Activated CD4-positive, alpha-beta T cell treated with anti-CD3 and anti-CD28 coated beads, Interleukin-2, amount 10 ng/mL, durations not matched to agents 24 days and 14 days (primary cell): Measurements from ENCODE around the gene BRCA2. TPM values are rescaled to one million over a fixed set of nuclear protein-coding genes. Genes with fewer than 3 reads are reported as not detected.

Experiments
- DNase-seq: peaks from one replicate; pipeline ENCODE4 v3.0.0; 2022
- H3K27ac Mint-ChIP-seq: one replicate; pipeline ENCODE4 v1.8.0; 2022; ENCODE audit warnings: mild to moderate bottlenecking, mixed read lengths
- H3K27me3 Mint-ChIP-seq: one replicate; pipeline ENCODE4 v1.8.0; 2022; ENCODE audit warnings: mixed read lengths
- H3K36me3 Mint-ChIP-seq: one replicate; pipeline ENCODE4 v1.8.0; 2022; ENCODE audit warnings: low read depth, mild to moderate bottlenecking, mixed read lengths
- H3K4me1 Mint-ChIP-seq: one replicate; pipeline ENCODE4 v1.8.0; 2021; ENCODE audit warnings: mixed read lengths
- H3K4me3 Mint-ChIP-seq: one replicate; pipeline ENCODE4 v1.8.0; 2022; ENCODE audit warnings: mild to moderate bottlenecking, moderate library complexity, mixed read lengths
- H3K9me3 Mint-ChIP-seq: one replicate; pipeline ENCODE4 v1.8.0; 2021; ENCODE audit warnings: mixed read lengths
- intact Hi-C: fragments of 100-400 bp; cut with micrococcal nuclease; formaldehyde crosslinking; loops from one replicate; pipeline ENCODE4 v1.15.1; 2023
- total RNA-seq: library from RNA; stranded (reverse); gene quantifications from 2 replicates; pipeline ENCODE4 v1.2.3, GENCODE V29; 2022

The BRCA2 gene
- total RNA-seq, 1 donor from 2014 or later: 24.7 TPM

DNA sequence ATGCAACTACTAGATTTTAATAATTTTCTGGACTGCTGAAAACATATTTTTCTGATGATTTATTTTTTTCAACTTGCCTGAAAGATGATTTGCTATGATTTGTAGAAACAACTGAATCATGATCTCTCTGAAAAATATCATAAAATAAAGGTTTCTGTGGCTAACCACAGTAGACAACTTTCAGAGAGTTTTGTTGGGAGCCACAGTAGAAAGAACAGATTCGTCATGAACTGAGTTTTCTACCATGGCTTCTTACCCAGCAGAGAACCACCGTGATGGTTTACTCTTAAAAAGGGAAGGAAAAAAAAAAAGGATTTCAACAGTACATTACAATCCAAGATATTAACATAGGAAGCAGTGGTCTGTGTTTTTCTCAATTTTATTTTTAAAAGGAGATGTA lies 18.1 kb upstream of the BRCA2 start:
- H3K4me3 Mint-ChIP-seq: no peak overlapping the region
- H3K9me3 Mint-ChIP-seq: no peaks in the 10 kb centered on the region
- peaks cover 21% of the 10 kb centered on the region for H3K27me3 Mint-ChIP-seq
- no peak for DNase-seq
- H3K4me1 Mint-ChIP-seq: peaks cover 17% of the 10 kb centered on the region
- no peak overlapping the region for H3K27ac Mint-ChIP-seq
- H3K36me3 Mint-ChIP-seq: peaks cover 1% of the 10 kb centered on the region
- intact Hi-C loops: no loop called here

- H3K27ac Mint-ChIP-seq: no peak overlapping the region
- intact Hi-C loops: no loop called here
- no peak overlapping the region for H3K4me3 Mint-ChIP-seq
- peaks cover 21% of the 10 kb centered on the region for H3K27me3 Mint-ChIP-seq
- peaks cover 17% of the 10 kb centered on the region for H3K4me1 Mint-ChIP-seq
- DNase-seq: no peak
- peaks cover 1% of the 10 kb centered on the region for H3K36me3 Mint-ChIP-seq
- H3K9me3 Mint-ChIP-seq: no peaks in the 10 kb centered on the region
Observed at GRCh38 chr13:32298695-32299094, 16.6 kb upstream of the BRCA2 start.

- intact Hi-C loops: loop anchor here (1.0 to 2.0 kb wide), 2 partner anchors 15 to 22 kb away; partner anchors contain the start of genes BRCA2 and ZAR1L
- peaks cover 1% of the 10 kb centered on the region for H3K36me3 Mint-ChIP-seq
- no peaks in the 10 kb centered on the region for H3K9me3 Mint-ChIP-seq
- H3K27ac Mint-ChIP-seq: no peak overlapping the region
- DNase-seq: no peak
- H3K4me3 Mint-ChIP-seq: no peak overlapping the region
- peaks cover 18% of the 10 kb centered on the region for H3K27me3 Mint-ChIP-seq
- peaks cover 17% of the 10 kb centered on the region for H3K4me1 Mint-ChIP-seq
Observed at GRCh38 chr13:32299893-32300292, 15.4 kb upstream of the BRCA2 start.

- Mint-ChIP-seq H3K4me1 (peaks cover 17% of the 10 kb centered on the region), H3K36me3 (peaks cover 1% of the 10 kb centered on the region)
Observed at GRCh38 chr13:32300406-32300805, 14.9 kb upstream of the BRCA2 start.

GRCh38 chr13:32300920-32301319 lies 14.4 kb upstream of the BRCA2 start:
- Mint-ChIP-seq H3K9me3 (peaks cover 2% of the 10 kb centered on the region), H3K36me3 (peaks cover 1% of the 10 kb centered on the region), H3K27ac (no peak overlapping the region), H3K27me3 (peaks cover 18% of the 10 kb centered on the region), H3K4me1 (peaks cover 17% of the 10 kb centered on the region), H3K4me3 (no peak overlapping the region)
- no peak for DNase-seq
- intact Hi-C loops: loop anchor here (1.0 to 2.0 kb wide), 2 partner anchors 14 to 23 kb away; partner anchors contain the start of genes BRCA2 and ZAR1L

More at GRCh38 chr13:32300406-32300805, 14.9 kb upstream of the BRCA2 start:
- no peak for DNase-seq
- Mint-ChIP-seq H3K9me3 (no peaks in the 10 kb centered on the region), H3K27ac (no peak overlapping the region), H3K4me3 (no peak overlapping the region), H3K27me3 (peaks cover 18% of the 10 kb centered on the region)
- intact Hi-C loops: loop anchor here (1.0 to 2.0 kb wide), 2 partner anchors 14 to 22 kb away; partner anchors contain the start of genes BRCA2 and ZAR1L

- peaks cover 15% of the 10 kb centered on the region for H3K27me3 Mint-ChIP-seq
- no peak overlapping the region for H3K27ac Mint-ChIP-seq
- H3K36me3 Mint-ChIP-seq: no peaks in the 10 kb centered on the region
- peaks cover 4% of the 10 kb centered on the region for H3K9me3 Mint-ChIP-seq
- peaks cover 10% of the 10 kb centered on the region for H3K4me1 Mint-ChIP-seq
- H3K4me3 Mint-ChIP-seq: no peak overlapping the region
- DNase-seq: no peak
- intact Hi-C loops: no loop called here
Observed at GRCh38 chr13:32302461-32302860, 12.8 kb upstream of the BRCA2 start.

GRCh38 chr13:32305646-32306045 lies 9.7 kb upstream of the BRCA2 start:
- intact Hi-C loops: no loop called here
- Mint-ChIP-seq H3K36me3 (no peaks in the 10 kb centered on the region), H3K27ac (no peak overlapping the region), H3K9me3 (peaks cover 4% of the 10 kb centered on the region), H3K27me3 (peaks cover 3% of the 10 kb centered on the region), H3K4me3 (no peak overlapping the region), H3K4me1 (peaks cover 12% of the 10 kb centered on the region)
- DNase-seq: no peak

DNA sequence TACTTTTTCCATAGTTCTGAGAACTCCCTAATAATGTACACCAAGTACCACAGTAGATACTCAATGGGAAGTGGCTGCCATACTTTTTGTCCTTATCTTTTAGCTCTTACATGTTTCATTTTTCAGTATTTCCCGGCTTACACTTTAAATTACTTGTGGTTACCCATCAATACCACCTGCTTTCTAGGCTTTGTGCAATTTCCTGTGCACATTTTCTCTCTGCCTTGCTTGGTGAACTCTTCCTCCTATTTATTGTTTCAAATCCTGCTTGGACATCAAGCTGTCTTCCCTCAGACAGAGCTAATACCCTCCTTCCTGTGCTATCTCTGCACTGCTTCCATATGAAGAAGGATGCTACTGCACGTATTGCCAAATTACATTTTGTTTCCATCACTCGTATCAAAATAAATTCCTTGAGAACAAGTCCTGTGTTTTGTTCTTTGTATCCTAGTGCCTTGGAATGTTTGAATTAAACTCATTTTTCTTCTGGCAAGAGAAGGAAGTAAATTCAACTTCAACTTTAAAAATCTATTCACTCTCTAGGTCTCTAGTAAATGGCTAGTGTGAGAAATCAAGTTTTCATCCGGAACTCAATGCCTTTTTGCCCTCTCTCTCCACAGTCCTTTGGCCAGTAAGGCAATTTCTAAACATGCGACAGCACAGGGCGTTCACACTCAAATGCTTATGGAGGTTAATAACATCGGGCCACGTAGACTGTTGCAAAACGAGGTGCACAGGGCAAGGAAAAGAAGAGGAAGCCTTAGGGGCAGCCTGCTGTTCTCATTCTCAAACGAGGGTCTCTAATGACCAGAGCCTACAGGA lies 5.8 kb upstream of the BRCA2 start:
- Mint-ChIP-seq H3K27ac (no peak overlapping the region), H3K27me3 (peaks cover 3% of the 10 kb centered on the region), H3K4me3 (peak overlapping the region; percentile 9), H3K9me3 (peaks cover 4% of the 10 kb centered on the region), H3K4me1 (peaks cover 16% of the 10 kb centered on the region), H3K36me3 (no peaks in the 10 kb centered on the region)
- intact Hi-C loops: loop anchor here (1.0 to 5.0 kb wide), 4 partner anchors 41 to 399 kb away; partner anchors contain the start of gene FRY
- DNase-seq: no peak

- H3K4me3 Mint-ChIP-seq: no peak overlapping the region
- H3K9me3 Mint-ChIP-seq: peaks cover 4% of the 10 kb centered on the region
- peaks cover 21% of the 10 kb centered on the region for H3K4me1 Mint-ChIP-seq
- H3K27ac Mint-ChIP-seq: no peak overlapping the region
- intact Hi-C loops: loop anchor here (1.0 to 5.0 kb wide), 4 partner anchors 42 to 400 kb away; partner anchors contain the start of gene FRY
- H3K27me3 Mint-ChIP-seq: peaks cover 3% of the 10 kb centered on the region
- H3K36me3 Mint-ChIP-seq: no peaks in the 10 kb centered on the region
- DNase-seq: peak; percentile 81
Observed at GRCh38 chr13:32310134-32310706, 5.1 kb upstream of the BRCA2 start.

DNA sequence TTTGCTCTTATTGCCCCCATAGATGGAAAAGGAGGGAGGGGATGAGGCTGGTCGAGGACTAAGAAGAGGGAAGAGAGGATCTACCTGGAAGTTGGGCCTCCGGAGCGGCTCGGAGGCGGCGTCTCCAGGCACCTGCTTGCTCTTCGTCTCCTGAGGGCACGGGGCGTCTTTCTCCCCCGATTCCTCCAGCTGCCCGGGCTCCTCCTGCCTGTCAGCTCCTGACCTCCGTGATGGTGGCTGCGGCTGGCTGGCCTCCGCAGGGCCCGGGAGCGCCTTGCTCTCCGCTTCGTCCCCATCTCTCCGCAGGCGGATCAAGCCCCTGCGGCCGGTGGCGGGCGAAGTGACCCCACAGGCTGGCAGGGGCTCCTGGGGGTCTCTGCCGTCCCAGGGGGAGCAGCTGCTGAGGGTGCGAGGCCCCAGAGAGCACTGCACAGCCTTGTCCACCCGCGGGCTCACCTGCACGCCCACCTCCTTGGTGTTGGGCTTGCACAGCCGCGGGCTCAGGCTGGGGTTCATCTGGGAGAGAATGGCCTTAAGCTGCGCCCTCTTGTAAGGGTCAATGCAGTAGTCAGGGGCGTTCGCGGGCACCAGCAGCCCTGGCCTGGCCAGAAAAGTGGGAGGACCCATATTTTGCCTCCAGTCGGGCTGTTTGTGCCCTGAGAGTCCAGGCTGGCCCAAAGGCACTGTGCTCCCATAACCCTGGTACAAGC lies 4.0 kb upstream of the BRCA2 start:
- Mint-ChIP-seq H3K4me3 (no peak overlapping the region), H3K9me3 (no peaks in the 10 kb centered on the region), H3K27ac (no peak overlapping the region), H3K36me3 (no peaks in the 10 kb centered on the region), H3K4me1 (peaks cover 21% of the 10 kb centered on the region), H3K27me3 (no peaks in the 10 kb centered on the region)
- intact Hi-C loops: loop anchor here (5.0 kb wide), 1 partner anchor 279 kb away; the partner anchor contains the start of gene FRY
- no peak for DNase-seq

DNA sequence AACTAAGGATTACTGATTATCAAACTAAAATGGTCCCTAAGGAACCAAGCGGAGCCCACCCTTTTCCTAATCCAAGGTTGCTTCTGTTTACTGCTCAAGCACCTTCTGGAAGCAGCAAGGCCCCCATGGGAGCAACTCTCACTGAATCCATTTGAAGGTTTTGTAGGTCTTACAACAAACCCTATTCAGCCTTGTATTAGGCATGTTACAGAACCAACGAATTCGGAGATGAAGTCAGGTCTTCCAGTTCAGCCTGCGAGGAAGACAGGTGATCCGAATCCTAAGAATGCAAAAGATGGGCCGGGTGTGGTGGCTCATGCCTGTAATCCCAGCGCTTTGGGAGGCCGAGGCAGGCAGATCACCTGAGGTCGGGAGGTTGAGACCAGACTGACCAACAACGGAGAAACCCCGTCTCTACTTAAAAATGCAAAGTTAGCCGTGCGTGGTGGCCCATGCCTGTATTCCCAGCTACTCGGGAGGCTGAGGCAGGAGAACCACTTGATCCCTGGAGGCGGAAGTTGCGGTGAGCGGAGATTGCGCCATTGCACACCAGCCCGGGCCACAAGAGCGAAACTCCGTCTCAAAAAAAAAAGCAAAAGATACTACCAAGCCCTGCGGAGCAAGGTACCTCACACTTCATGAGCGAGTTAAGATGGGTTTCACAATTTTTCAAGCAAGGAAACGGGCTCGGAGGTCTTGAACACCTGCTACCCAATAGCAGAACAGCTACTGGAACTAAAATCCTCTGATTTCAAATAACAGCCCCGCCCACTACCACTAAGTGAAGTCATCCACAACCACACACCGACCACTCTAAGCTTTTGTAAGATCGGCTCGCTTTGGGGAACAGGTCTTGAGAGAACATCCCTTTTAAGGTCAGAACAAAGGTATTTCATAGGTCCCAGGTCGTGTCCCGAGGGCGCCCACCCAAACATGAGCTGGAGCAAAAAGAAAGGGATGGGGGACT lies 754 bp upstream of the BRCA2 start:
- peak overlapping the region; percentile 96 for H3K4me3 Mint-ChIP-seq
- H3K27me3 Mint-ChIP-seq: no peaks in the 10 kb centered on the region
- intact Hi-C loops: loop anchor here (1.0 to 5.0 kb wide), 6 partner anchors 14 to 1228 kb away; partner anchors contain the start of genes FRY, N4BP2L1, N4BP2L2 and PDS5B
- H3K27ac Mint-ChIP-seq: peak overlapping the region; percentile 100
- peaks cover 24% of the 10 kb centered on the region for H3K4me1 Mint-ChIP-seq
- H3K36me3 Mint-ChIP-seq: peaks cover 12% of the 10 kb centered on the region
- H3K9me3 Mint-ChIP-seq: no peaks in the 10 kb centered on the region
- peak; percentile 87 for DNase-seq

- H3K27ac Mint-ChIP-seq: peak overlapping the region; percentile 100
- intact Hi-C loops: loop anchor here (5.0 kb wide), 1 partner anchor 271 kb away; the partner anchor contains the start of gene PDS5B
- no peaks in the 10 kb centered on the region for H3K27me3 Mint-ChIP-seq
- H3K9me3 Mint-ChIP-seq: no peaks in the 10 kb centered on the region
- peak overlapping the region; percentile 96 for H3K4me3 Mint-ChIP-seq
- H3K36me3 Mint-ChIP-seq: peaks cover 23% of the 10 kb centered on the region
- DNase-seq: no peak
- H3K4me1 Mint-ChIP-seq: peaks cover 27% of the 10 kb centered on the region
Observed at GRCh38 chr13:32316028-32316339, 676 bp downstream of the BRCA2 start.

DNA sequence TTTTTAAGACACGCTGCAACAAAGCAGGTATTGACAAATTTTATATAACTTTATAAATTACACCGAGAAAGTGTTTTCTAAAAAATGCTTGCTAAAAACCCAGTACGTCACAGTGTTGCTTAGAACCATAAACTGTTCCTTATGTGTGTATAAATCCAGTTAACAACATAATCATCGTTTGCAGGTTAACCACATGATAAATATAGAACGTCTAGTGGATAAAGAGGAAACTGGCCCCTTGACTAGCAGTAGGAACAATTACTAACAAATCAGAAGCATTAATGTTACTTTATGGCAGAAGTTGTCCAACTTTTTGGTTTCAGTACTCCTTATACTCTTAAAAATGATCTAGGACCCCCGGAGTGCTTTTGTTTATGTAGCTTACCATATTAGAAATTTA lies 1.2 kb downstream of the BRCA2 start:
- Mint-ChIP-seq H3K27ac (peak overlapping the region; percentile 100), H3K36me3 (peaks cover 26% of the 10 kb centered on the region), H3K4me1 (peaks cover 31% of the 10 kb centered on the region)

More for the DNA sequence above, 1.2 kb downstream of the BRCA2 start:
- DNase-seq: no peak
- H3K4me3 Mint-ChIP-seq: peak overlapping the region; percentile 96
- no peaks in the 10 kb centered on the region for H3K27me3 Mint-ChIP-seq
- no peaks in the 10 kb centered on the region for H3K9me3 Mint-ChIP-seq
- intact Hi-C loops: loop anchor here (5.0 kb wide), 1 partner anchor 271 kb away; the partner anchor contains the start of gene PDS5B
